NK-92 (cell line): ENCODE data around the gene SHC1.

Source experiments
- DNase-seq: peaks from one replicate; lab custom pipeline; 2025; ENCODE audit not compliant: unreplicated experiment; lab: John Stamatoyannopoulos, UW

Gene SHC1

GRCh38 chr1:154940213-154940560 lies 30.4 kb downstream of the SHC1 start:
- no peak for DNase-seq

- no peak for DNase-seq
These were observed 31.7 kb downstream of the SHC1 start for GRCh38 chr1:154938604-154939399.

DNA sequence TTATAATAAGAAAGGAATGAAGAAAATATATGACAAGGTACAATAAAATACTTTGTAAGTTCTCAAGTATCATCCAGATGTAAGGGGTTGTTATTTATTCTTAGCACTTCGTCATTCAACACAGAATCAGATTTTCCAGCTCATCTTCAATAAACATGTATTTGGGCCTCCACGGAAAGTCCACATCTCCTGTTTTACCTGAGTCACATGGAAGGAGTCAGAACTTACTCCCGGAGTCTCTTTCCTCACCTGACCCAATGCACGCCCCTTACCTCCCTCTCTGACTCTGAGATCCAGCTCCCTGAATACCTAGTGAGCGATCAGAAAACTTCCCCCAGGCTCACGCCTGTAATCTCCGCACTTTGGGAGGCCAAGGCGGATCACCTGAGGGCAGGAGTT lies 32.6 kb downstream of the SHC1 start:
- no peak for DNase-seq

- peak; percentile 60 for DNase-seq
These were observed 33.2 kb downstream of the SHC1 start for GRCh38 chr1:154937085-154937987.

DNA sequence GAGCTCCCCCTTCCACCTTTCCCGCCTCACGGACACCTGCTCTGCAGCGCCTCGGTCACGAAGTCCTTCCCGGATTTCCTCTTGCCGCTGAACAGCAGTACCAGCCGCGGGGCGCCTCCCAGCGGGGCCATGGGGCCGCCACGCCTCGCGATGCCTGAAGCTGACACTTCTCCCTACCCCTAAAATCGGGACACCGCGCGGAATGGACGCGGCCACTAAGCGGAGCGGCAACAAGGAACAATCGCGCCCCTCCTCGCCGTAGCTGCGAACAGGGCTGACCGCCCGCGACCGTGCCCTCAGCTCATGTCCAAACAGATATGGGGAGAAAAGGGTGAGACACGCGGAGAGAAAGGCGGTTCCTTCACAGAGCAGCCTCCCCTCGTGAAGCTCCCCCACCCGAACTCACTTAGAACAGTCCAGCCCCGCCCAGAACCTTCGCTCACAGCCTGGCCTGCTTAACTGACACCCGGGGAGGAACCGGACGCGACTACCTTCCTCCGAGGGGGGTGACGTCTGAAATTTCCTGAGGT lies 33.9 kb downstream of the SHC1 start, which contains the start of gene PMVK:
TSS of gene PMVK (minus strand) at position 165 of the 530 bp plus-strand sequence. CDS start at position 131, 34 bp downstream.
- DNase-seq: peak; percentile 68

GRCh38 chr1:154935749-154936554 lies 34.6 kb downstream of the SHC1 start:
- DNase-seq: no peak

DNA sequence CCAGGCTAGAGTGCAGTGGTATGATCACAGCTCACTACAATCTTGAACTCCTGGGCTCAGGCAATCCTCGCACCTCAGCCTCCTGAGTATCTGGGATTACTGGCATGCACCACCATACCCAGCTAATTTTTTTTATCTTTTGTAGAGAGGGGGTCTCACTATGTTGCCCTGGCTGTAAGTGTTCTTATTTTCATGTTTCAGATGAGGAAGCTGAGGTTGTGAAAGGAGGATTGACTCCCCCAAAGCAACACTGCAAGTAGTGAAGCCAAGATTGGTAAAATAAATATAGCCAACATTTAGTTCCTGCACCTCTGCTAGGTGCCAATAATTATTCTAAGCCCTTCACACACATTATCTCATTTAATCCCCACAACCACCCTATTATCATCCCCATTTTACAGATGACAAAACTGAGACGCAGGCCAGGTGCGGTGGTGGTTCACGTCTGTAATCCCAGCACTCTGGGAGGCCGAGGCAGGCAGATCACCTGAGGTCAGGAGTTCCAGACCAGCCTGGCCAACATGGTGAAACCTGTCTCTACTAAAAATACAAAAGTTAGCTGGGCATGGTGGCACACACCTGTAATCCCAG lies 36.1 kb downstream of the SHC1 start:
- DNase-seq: no peak

- DNase-seq: no peak
These were observed 38.5 kb downstream of the SHC1 start for GRCh38 chr1:154931940-154932487.

DNA sequence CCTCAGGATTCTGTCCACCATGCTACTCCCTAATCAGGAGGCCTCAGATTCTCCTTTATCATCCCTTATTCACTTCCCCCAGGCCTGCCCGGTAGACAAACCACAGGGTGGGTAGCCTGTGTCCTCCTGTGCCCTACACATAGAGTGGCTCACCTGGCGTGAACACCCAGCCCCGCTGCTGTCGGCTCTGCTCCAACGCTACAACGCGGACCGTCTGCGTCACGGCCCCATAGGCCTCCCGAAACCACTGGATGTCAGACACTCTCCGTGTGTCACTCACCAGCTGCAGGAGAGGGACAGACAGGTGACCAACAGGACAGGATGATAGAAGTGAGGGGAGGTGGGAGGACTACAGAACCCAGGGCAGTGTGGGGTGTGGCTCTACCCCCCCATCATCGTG lies 44.3 kb downstream of the SHC1 start:
- DNase-seq: no peak

- no peak for DNase-seq
These were observed 45.0 kb downstream of the SHC1 start for GRCh38 chr1:154925335-154926170.

GRCh38 chr1:154923695-154924094 lies 46.9 kb downstream of the SHC1 start:
- no peak for DNase-seq

DNA sequence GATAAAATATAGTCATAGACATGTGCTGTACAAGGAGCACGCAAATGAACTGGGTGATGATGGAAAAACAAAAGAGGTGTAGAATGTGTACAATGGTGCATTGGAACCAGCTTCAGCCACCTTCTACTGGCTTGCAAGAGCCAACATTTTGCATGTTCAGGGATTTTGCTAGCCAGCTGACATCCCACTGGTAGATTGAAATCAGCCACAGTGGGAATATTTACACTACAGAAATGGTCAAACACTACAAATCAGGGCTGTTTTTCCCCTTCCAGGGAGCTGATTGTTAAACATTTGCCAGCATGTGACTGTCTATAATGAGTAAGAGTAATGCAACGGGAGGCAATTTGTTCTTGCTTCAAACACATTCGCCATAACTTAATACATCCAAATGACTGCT lies 57.3 kb downstream of the SHC1 start:
- no peak for DNase-seq

GRCh38 chr1:154912755-154913154 lies 57.8 kb downstream of the SHC1 start:
- DNase-seq: no peak
